Medulla oblongata (tissue), 1 donor: ENCODE measurements around the gene SSMEM1.
A peak's percentile ranks its signal among the peaks of the same experiment; 100 is the strongest.
"Not testable (repeated sequence)": the region's sequence is repeated elsewhere in the genome, so short reads cannot be mapped to it uniquely, and the experiment has no call there.

ENCODE experiments used
- DNase-seq: peaks from one replicate; pipeline ENCODE4 v3.0.0-alpha.2; 2015; ENCODE audit errors: extremely low spot score

SSMEM1 gene

GRCh38 chr7:130249626-130250025 is 42.0 kb downstream of the SSMEM1 start:
- not testable (repeated sequence) for DNase-seq

DNA sequence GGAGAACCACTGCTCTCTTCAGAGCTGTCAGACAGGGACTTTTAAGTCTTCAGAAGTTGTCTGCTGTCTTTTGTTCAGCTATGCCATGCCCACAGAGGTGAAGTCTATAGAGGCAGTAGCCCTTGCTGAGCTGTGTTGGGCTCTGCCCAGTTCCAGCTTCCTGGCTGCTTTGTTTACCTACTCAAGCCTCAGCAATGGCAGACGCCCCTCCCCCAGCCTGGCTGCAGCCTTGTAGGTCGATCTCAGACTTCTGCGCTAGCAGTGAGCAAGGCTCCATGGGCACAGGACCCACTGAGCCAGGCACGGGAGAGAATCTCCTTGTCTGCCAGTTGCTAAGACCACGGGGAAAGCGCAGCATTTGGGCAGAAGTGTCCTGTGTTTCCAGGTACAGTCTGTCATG is 46.9 kb downstream of the SSMEM1 start:
- no peak for DNase-seq

DNA sequence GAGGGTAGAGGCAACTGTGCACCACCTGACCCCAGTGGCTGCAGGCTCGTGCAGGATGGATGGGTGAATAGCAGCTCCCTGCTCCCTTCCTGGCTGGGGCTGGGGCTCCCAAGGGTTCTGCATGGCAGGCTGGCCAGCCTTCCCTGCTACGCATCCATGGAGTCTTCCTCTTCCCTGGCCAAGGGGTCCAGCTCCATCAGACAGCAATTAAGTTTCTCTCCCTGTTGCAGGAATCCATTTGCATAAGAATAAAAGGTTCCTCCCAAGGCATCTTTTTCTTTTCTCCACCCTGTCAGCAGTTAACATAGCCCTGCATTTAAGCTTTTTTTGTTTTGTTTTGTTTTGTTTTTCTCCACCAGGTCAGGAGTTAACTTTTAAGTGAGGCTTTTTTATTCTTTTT is 49.0 kb downstream of the SSMEM1 start:
- no peak for DNase-seq

DNA sequence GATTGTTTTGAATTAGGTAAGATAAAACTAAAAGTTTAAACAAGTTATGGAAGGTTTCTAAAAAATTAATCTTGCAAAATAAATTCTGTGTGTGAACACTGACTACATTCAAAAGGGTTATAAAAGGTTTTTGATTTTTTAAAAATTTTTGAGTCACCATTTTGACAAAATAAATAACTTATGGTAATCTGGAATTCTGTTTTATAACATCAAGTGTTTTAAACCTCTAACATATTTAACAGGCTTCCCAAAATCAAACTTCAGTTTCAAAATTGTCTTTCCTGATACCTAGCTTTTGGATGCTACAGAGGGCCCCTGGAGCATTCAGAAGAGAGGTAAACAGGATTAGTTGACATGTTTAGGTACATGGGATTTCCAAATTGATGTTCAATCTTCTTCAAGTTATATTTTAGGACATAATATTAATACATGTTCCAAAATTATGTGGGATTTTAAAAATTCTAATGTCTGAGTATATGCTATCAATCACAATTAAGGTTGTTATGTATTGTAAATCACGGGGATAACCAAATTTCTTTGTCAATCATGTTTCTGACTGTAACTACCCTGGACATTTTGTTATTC is 50.9 kb downstream of the SSMEM1 start:
- DNase-seq = no peak

- DNase-seq = peak; percentile 45
Observed at GRCh38 chr7:130262448-130262847, 54.8 kb downstream of the SSMEM1 start.

- no peak for DNase-seq
Observed at GRCh38 chr7:130263130-130263529, 55.5 kb downstream of the SSMEM1 start.
